HepG2 (cell line): ENCODE measurements around the gene CLASP1. TPM values are rescaled to one million over a fixed set of nuclear protein-coding genes. Genes with fewer than 3 reads are reported as not detected.

Experiments used
- ATAC-seq: fragments of 200-7000 bp; cut with Tn5 transposase; 3 replicates; pipeline ENCODE4 v1.9.1; 2020; ENCODE audit warnings: mild to moderate bottlenecking, moderate library complexity
- BruUV-seq: library from RNA; stranded (reverse); fragments of 400-500 nt; replicated peaks from 2 replicates; lab custom pipeline; 2021; lab: Mats Ljungman, UMichigan
- CTCF ChIA-PET: fragments of 300-600 bp; formaldehyde crosslinking; extraction: SDS; loops from one replicate; lab custom pipeline; 2021; ENCODE audit warnings: low total read pairs, inconsistent platforms, low intra/inter-chr PET ratio; lab: Yijun Ruan, JAX
- POLR2A ChIA-PET: fragments of 350-600 bp; sonication (Branson Sonifier 250); formaldehyde crosslinking; loops from one replicate; lab custom pipeline; 2020; ENCODE audit warnings: antibody characterized with exemption, inconsistent platforms; lab: Yijun Ruan, JAX
- DNase-seq: peaks from one replicate; pipeline ENCODE4 v3.0.0-alpha.2; 2015; ENCODE audit warnings: low spot score
- FAIRE-seq: peaks from 3 replicates; lab custom pipeline; 2011; peaks lifted over from hg19 to GRCh38; lab: Jason Lieb, UNC
- H2AFZ ChIP-seq: one replicate; pipeline ENCODE4 v1.6.1; 2011; ENCODE audit warnings: low read length, inconsistent platforms
- H3K27ac ChIP-seq: fragments of 300-600 bp; 3 replicates; pipeline ENCODE4 v1.8.0; 2011; ENCODE audit warnings: mixed run types, mild to moderate bottlenecking, mixed read lengths, low read length, inconsistent platforms; ENCODE audit not compliant: insufficient read depth; ENCODE audit errors: extremely low read length
- H3K27me3 ChIP-seq, 2 experiments: fragments of 200-600 bp in 1 of 2; 2 replicates in 1 of 2; 3 replicates in 1 of 2; pipeline versions ENCODE4 v1.6.0 to v1.8.0; 2011; ENCODE audit warnings: low read length in 2 of 2, mild to moderate bottlenecking in 2 of 2, moderate library complexity in 2 of 2, inconsistent platforms in 1 of 2; ENCODE audit not compliant: insufficient read depth in 2 of 2, control insufficient read depth in 1 of 2
- H3K36me3 ChIP-seq, 2 experiments: fragments of 200-600 bp in 1 of 2; replicated peaks in 1 of 2; 2 replicates in 1 of 2; 3 replicates in 1 of 2; pipeline versions ENCODE4 v1.5.1 to v1.8.0; 2011; ENCODE audit warnings: low read length in 2 of 2, inconsistent platforms in 1 of 2; ENCODE audit not compliant: insufficient read depth in 2 of 2, control insufficient read depth in 1 of 2
- H3K4me1 ChIP-seq: 2 replicates; pipeline ENCODE4 v1.5.1; 2012; ENCODE audit warnings: low read length, inconsistent platforms; ENCODE audit not compliant: insufficient read depth
- H3K4me2 ChIP-seq: 2 replicates; pipeline ENCODE4 v1.6.0; 2011; ENCODE audit warnings: low read depth, low read length, inconsistent platforms
- H3K4me3 ChIP-seq, 3 experiments: fragments of 200-600 bp in 1 of 3; sonication (generic), shearing (Covaris generic) in 1 of 3; replicated peaks in 1 of 3; 2 replicates each; pipeline ENCODE4 v1.5.1; 2011 to 2016; ENCODE audit warnings: low read length in 3 of 3, inconsistent platforms in 2 of 3, low read depth in 2 of 3, mild to moderate bottlenecking in 2 of 3, control low read depth in 1 of 3, mixed read lengths in 1 of 3; ENCODE audit not compliant: insufficient read depth in 1 of 3
- H3K79me2 ChIP-seq: one replicate; pipeline ENCODE4 v1.6.1; 2011; ENCODE audit warnings: low read length, inconsistent platforms; ENCODE audit not compliant: insufficient read depth
- H3K9ac ChIP-seq: 2 replicates; pipeline ENCODE4 v1.6.0; 2011; ENCODE audit warnings: mild to moderate bottlenecking, low read depth, low read length, inconsistent platforms; ENCODE audit not compliant: insufficient read depth
- H3K9me3 ChIP-seq: 2 replicates; pipeline ENCODE4 v1.5.1; 2012; ENCODE audit warnings: mild to moderate bottlenecking, low read length
- H4K20me1 ChIP-seq: 2 replicates; pipeline ENCODE4 v1.6.0; 2011; ENCODE audit warnings: inconsistent platforms, mild to moderate bottlenecking, low read length, moderate library complexity; ENCODE audit not compliant: insufficient read depth
- ETV5 ChIP-seq: IDR thresholded peaks from 2 replicates; pipeline ENCODE4 v1.6.1; 2018; ENCODE audit warnings: missing biosample characterization, missing genetic modification reagents, inconsistent platforms, borderline replicate concordance
- HNF4A ChIP-seq: sonication (generic); formaldehyde crosslinking; IDR thresholded peaks from 2 replicates; pipeline ENCODE4 v1.4.0; 2020; ENCODE audit warnings: missing genetic modification reagents
- KLF6 ChIP-seq: IDR thresholded peaks from 2 replicates; pipeline ENCODE4 v1.8.0; 2016; ENCODE audit warnings: missing biosample characterization, missing genetic modification reagents
- LCORL ChIP-seq, 2 experiments: fragments of 450-650 bp in 1 of 2; sonication (generic) in 1 of 2; formaldehyde crosslinking in 1 of 2; IDR thresholded peaks; 2 replicates each; pipeline versions ENCODE4 v1.5.0 to v1.6.1; 2017 to 2020; ENCODE audit warnings: antibody characterized with exemption in 1 of 2, missing genetic modification reagents in 1 of 2
- NKX3-1 ChIP-seq: sonication (generic); formaldehyde crosslinking; IDR thresholded peaks from 2 replicates; pipeline ENCODE4 v1.5.0; 2020; ENCODE audit warnings: missing genetic modification reagents
- RBM22 ChIP-seq: fragments of 200-400 bp; formaldehyde crosslinking; optimal IDR thresholded peaks from 2 replicates; pipeline ENCODE3; 2017; ENCODE audit warnings: mild to moderate bottlenecking, low read length, moderate library complexity
- TBX2 ChIP-seq: sonication (generic); formaldehyde crosslinking; IDR thresholded peaks from 2 replicates; pipeline ENCODE4 v1.5.0; 2020; ENCODE audit warnings: missing genetic modification reagents, mild to moderate bottlenecking, borderline replicate concordance
- ZNF337 ChIP-seq: sonication (generic); formaldehyde crosslinking; IDR thresholded peaks from 2 replicates; pipeline ENCODE4 v1.5.1; 2020; ENCODE audit warnings: missing genetic modification reagents, low read depth, mild to moderate bottlenecking, borderline replicate concordance
- ZNF570 ChIP-seq: sonication (generic); formaldehyde crosslinking; IDR thresholded peaks from 2 replicates; pipeline ENCODE4 v1.4.0; 2020; ENCODE audit warnings: mild to moderate bottlenecking, missing genetic modification reagents, borderline replicate concordance
- ZNF670 ChIP-seq: sonication (generic); formaldehyde crosslinking; IDR thresholded peaks from 2 replicates; pipeline ENCODE4 v1.8.0; 2022; ENCODE audit warnings: mild to moderate bottlenecking, missing genetic modification reagents, borderline replicate concordance
- ZNF879 ChIP-seq: sonication (generic); formaldehyde crosslinking; IDR thresholded peaks from 2 replicates; pipeline ENCODE4 v1.8.1; 2023; ENCODE audit warnings: missing genetic modification reagents
- WGBS: methylation state at CpG from one replicate; pipeline ENCODE4 v1.1.6; 2017; ENCODE audit warnings: low lambda C conversion rate; 5-methylcytosine and 5-hydroxymethylcytosine counted together
- in situ Hi-C: cut with HindIII; loops from 2 replicates; pipeline ENCODE4 v1.10.0; 2017; ENCODE audit warnings: low pct_unique_long_range_greater_than_20kb; ENCODE audit not compliant: extremely low pct_ligation_motif_present
- intact Hi-C: fragments of 100-400 bp; cut with micrococcal nuclease; formaldehyde crosslinking; loops from one replicate; pipeline ENCODE4 v1.10.0; 2022; ENCODE audit not compliant: unreplicated experiment
- polyA plus RNA-seq, 8 experiments: library from polyadenylated mRNA; depleted of rRNA in 3 of 8; stranded (reverse) in 7 of 8; unstranded in 1 of 8; fragments of >200 nt; fragmentation: Illumina TruSeq in 4 of 8; extraction: Trizol in 4 of 8; gene quantifications; 2 replicates each; pipeline versions ENCODE4 v1.2.1 to v1.2.3, GENCODE V29; 2011 to 2016; ENCODE audit warnings: low read depth in 4 of 8, missing spikeins in 1 of 8, mixed read lengths in 1 of 8; ENCODE audit not compliant: insufficient read depth in 1 of 8
- total RNA-seq, 5 experiments: library from RNA; depleted of rRNA; stranded (reverse); fragments of >200 nt; fragmentation: Illumina TruSeq; extraction: Trizol; gene quantifications; 2 replicates each; pipeline ENCODE4 v1.2.3, GENCODE V29; 2016; ENCODE audit warnings: low read depth in 1 of 5
- TF ChIP-seq, protein P1 (sequence below): sonication (generic); formaldehyde crosslinking; IDR thresholded peaks from 2 replicates; pipeline ENCODE4 v1.5.0; 2020; ENCODE audit warnings: missing genetic modification reagents
- TF ChIP-seq, protein P2 (sequence below): sonication (generic); formaldehyde crosslinking; IDR thresholded peaks from 2 replicates; pipeline ENCODE4 v1.8.0; 2022; ENCODE audit warnings: mild to moderate bottlenecking, missing genetic modification reagents
- TF ChIP-seq, protein P3 (sequence below): sonication (generic); formaldehyde crosslinking; IDR thresholded peaks from 2 replicates; pipeline ENCODE4 v1.4.0; 2020; ENCODE audit warnings: missing genetic modification reagents

Gene CLASP1
- total and polyA plus RNA-seq, 2 of the 13 experiments (the other 11 are each of a cell fraction or from before 2014, with no cell fraction given) = 11.7 to 47.9 TPM

DNA sequence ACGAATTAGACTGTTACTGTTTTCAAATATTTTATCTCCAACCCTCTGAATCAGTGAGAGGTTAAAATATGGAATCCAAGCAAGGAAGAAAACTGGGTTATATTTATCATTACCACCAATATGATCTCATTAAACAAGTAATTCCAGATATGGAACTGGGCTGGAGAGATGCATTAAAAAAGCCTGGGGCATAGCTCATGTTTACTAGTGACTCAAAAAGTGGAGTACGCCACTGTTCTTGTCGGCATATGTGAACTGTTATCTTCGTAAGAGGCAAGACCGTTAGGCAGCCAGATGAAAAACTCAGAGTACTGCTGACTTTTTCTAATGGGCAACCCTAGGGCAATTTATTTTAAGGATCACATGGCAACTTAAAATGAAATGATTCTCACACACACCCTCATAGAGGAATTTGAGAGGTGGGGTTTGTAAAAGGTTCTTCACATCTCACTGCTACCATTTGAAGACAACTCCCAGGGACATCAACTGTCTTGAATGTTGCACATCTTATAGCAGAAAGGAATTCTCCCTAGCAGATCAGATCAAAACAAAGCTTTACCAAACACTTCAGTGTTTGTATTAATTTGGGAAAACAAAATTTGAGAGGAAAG, 259.1 kb downstream of the CLASP1 start:
- no peak overlapping the region for H3K9ac ChIP-seq
- WGBS = 94% methylated on average over 5 of the region's 5 CpGs
- BruUV-seq = no TSS peak
- no peak overlapping the region for H3K27ac ChIP-seq
- no peak overlapping the region for H3K4me3 ChIP-seq
- in situ Hi-C loops = no loop called here
- no peaks in the 10 kb centered on the region for H3K4me1 ChIP-seq
- peak; percentile 48 for TF ChIP-seq RBM22
- TF ChIP-seq ZNF337 (CRISPR knock-in tag) = no peak
- intact Hi-C loops = no loop called here
- ChIA-PET POLR2A (no interaction called here), CTCF (no interaction called here)
- no peaks in the 10 kb centered on the region for H4K20me1 ChIP-seq
- H3K27me3 ChIP-seq = no peaks in the 10 kb centered on the region
- DNase-seq (no peak), ATAC-seq (no peak), FAIRE-seq (no peak)
- H3K4me2 ChIP-seq = no peak overlapping the region
- H3K79me2 ChIP-seq = no peaks in the 10 kb centered on the region
- no peak overlapping the region for H2AFZ ChIP-seq
- H3K36me3 ChIP-seq = peaks cover 16 to 51% of the 10 kb centered on the region in 2 experiments
- H3K9me3 ChIP-seq = no peaks in the 10 kb centered on the region

DNA sequence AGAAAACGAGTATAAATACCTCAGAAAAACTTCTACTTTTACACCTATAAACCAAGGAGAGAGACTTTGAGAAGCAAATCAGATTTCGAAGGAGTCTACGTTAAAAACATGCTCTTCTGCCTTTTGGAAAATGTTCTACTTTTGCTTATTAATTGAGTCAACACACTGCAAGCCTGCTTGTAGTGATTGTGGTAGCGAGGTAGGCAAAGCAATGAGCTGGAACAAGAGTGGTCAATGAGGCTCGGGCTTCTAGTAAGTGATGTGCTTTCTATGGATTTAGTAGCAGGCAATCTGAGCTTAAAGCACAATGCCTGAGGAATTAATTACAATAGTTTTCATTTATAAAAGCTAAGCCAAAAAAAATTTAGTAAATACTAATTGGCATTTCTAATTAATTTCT, 260.9 kb downstream of the CLASP1 start:
- ChIA-PET POLR2A (no interaction called here), CTCF (no interaction called here)
- in situ Hi-C loops (no loop called here), intact Hi-C loops (no loop called here)
- no TSS peak for BruUV-seq
- Histone ChIP-seq H3K4me3 (no peak overlapping the region), H3K27ac (no peak overlapping the region), H4K20me1 (no peaks in the 10 kb centered on the region), H3K4me1 (no peaks in the 10 kb centered on the region), H3K9ac (no peak overlapping the region), H3K79me2 (no peaks in the 10 kb centered on the region), H3K9me3 (no peaks in the 10 kb centered on the region), H3K36me3 (peaks cover 13 to 49% of the 10 kb centered on the region in 2 experiments), H3K4me2 (no peak overlapping the region), H2AFZ (no peak overlapping the region), H3K27me3 (no peaks in the 10 kb centered on the region)
- DNase-seq (no peak), FAIRE-seq (no peak), ATAC-seq (no peak)
- WGBS = 94% methylated on average over 5 of the region's 5 CpGs
- TF ChIP-seq LCORL (IDR thresholded peaks at IDR 0.05) (no peak), LCORL (CRISPR knock-in tag; IDR thresholded peaks at IDR 0.05) (no peak), HNF4A (CRISPR knock-in tag) (no peak), NKX3-1 (no peak), ZNF570 (no peak), KLF6 (CRISPR knock-in tag) (no peak), TBX2 (no peak), ZNF879 (no peak), ZNF670 (CRISPR knock-in tag) (no peak), ETV5 (CRISPR knock-in tag) (no peak)
- TF ChIP-seq, protein P1, sequence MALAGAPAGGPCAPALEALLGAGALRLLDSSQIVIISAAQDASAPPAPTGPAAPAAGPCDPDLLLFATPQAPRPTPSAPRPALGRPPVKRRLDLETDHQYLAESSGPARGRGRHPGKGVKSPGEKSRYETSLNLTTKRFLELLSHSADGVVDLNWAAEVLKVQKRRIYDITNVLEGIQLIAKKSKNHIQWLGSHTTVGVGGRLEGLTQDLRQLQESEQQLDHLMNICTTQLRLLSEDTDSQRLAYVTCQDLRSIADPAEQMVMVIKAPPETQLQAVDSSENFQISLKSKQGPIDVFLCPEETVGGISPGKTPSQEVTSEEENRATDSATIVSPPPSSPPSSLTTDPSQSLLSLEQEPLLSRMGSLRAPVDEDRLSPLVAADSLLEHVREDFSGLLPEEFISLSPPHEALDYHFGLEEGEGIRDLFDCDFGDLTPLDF = no peak
- TF ChIP-seq, protein P2, sequence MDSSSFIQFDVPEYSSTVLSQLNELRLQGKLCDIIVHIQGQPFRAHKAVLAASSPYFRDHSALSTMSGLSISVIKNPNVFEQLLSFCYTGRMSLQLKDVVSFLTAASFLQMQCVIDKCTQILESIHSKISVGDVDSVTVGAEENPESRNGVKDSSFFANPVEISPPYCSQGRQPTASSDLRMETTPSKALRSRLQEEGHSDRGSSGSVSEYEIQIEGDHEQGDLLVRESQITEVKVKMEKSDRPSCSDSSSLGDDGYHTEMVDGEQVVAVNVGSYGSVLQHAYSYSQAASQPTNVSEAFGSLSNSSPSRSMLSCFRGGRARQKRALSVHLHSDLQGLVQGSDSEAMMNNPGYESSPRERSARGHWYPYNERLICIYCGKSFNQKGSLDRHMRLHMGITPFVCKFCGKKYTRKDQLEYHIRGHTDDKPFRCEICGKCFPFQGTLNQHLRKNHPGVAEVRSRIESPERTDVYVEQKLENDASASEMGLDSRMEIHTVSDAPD (CRISPR knock-in tag) = no peak
- TF ChIP-seq, protein P3, sequence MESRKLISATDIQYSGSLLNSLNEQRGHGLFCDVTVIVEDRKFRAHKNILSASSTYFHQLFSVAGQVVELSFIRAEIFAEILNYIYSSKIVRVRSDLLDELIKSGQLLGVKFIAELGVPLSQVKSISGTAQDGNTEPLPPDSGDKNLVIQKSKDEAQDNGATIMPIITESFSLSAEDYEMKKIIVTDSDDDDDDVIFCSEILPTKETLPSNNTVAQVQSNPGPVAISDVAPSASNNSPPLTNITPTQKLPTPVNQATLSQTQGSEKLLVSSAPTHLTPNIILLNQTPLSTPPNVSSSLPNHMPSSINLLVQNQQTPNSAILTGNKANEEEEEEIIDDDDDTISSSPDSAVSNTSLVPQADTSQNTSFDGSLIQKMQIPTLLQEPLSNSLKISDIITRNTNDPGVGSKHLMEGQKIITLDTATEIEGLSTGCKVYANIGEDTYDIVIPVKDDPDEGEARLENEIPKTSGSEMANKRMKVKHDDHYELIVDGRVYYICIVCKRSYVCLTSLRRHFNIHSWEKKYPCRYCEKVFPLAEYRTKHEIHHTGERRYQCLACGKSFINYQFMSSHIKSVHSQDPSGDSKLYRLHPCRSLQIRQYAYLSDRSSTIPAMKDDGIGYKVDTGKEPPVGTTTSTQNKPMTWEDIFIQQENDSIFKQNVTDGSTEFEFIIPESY (CRISPR knock-in tag) = no peak
